HG02678 (cell line): Measurements from ENCODE around the gene CD59.
"Not testable (repeated sequence)": the region's sequence is repeated elsewhere in the genome, so short reads cannot be mapped to it uniquely, and the experiment has no call there.

Experiments used
- ATAC-seq: cut with Tn5 transposase; IDR thresholded peaks from one replicate; pipeline ENCODE4 v1.9.1; 2021; ENCODE audit warnings: mild to moderate bottlenecking, moderate library complexity; ENCODE audit not compliant: unreplicated experiment

The CD59 gene

GRCh38 chr11:33696411-33696810 is 39.8 kb downstream of the CD59 start:
- no peak for ATAC-seq

GRCh38 chr11:33695051-33695566 is 41.1 kb downstream of the CD59 start:
- ATAC-seq: no peak

- ATAC-seq: no peak
These were observed 41.7 kb downstream of the CD59 start for GRCh38 chr11:33694346-33695050.

- ATAC-seq: no peak
These were observed 43.7 kb downstream of the CD59 start for GRCh38 chr11:33692541-33692940.

GRCh38 chr11:33692013-33692504 is 44.2 kb downstream of the CD59 start:
- no peak for ATAC-seq

GRCh38 chr11:33691066-33691864 is 45.0 kb downstream of the CD59 start:
- no peak for ATAC-seq

GRCh38 chr11:33690290-33691065 is 45.7 kb downstream of the CD59 start:
- ATAC-seq: no peak

- ATAC-seq: no peak
These were observed 46.7 kb downstream of the CD59 start for GRCh38 chr11:33689501-33689900.

- no peak for ATAC-seq
These were observed 47.1 kb downstream of the CD59 start for GRCh38 chr11:33689085-33689484.

- ATAC-seq: no peak
These were observed 48.3 kb downstream of the CD59 start for GRCh38 chr11:33687733-33688479.

GRCh38 chr11:33685082-33685481 is 51.1 kb downstream of the CD59 start:
- ATAC-seq: no peak

GRCh38 chr11:33684003-33684706 is 52.1 kb downstream of the CD59 start:
- ATAC-seq: no peak

- no peak for ATAC-seq
These were observed 53.8 kb downstream of the CD59 start for GRCh38 chr11:33682446-33682845.

GRCh38 chr11:33682019-33682418 is 54.2 kb downstream of the CD59 start:
- no peak for ATAC-seq

GRCh38 chr11:33678616-33679015 is 57.6 kb downstream of the CD59 start:
- not testable (repeated sequence) for ATAC-seq

- no peak for ATAC-seq
These were observed 62.0 kb downstream of the CD59 start for GRCh38 chr11:33674035-33674814.

GRCh38 chr11:33672273-33672672 is 64.0 kb downstream of the CD59 start:
- no peak for ATAC-seq

- no peak for ATAC-seq
These were observed 65.8 kb downstream of the CD59 start for GRCh38 chr11:33670250-33671011.
